PC-9 (cell line): Measurements from ENCODE around the gene GOT2. TPM values are rescaled to one million over a fixed set of nuclear protein-coding genes. Genes with fewer than 3 reads are reported as not detected.
"Not testable (repeated sequence)": the region's sequence is repeated elsewhere in the genome, so short reads cannot be mapped to it uniquely, and the experiment has no call there.

Source experiments
- BruUV-seq: library from RNA; stranded (reverse); fragments of 400-500 nt; replicated peaks from 2 replicates; lab custom pipeline; 2021; lab: Mats Ljungman, UMichigan
- CTCF ChIA-PET: fragments of 300-600 bp; sonication (Branson Sonifier 250); formaldehyde crosslinking; loops from one replicate; lab custom pipeline; 2022; ENCODE audit warnings: antibody characterized with exemption; lab: Charles Lee
- POLR2A ChIA-PET: fragments of 300-600 bp; sonication (Branson Sonifier 250); formaldehyde crosslinking; loops from one replicate; lab custom pipeline; 2022; ENCODE audit warnings: antibody characterized with exemption; ENCODE audit not compliant: unreplicated experiment; lab: Charles Lee
- DNase-seq, 2 experiments: peaks; one replicate each; pipeline versions ENCODE4 v3.0.0 to v3.0.0-alpha.2; 2015 to 2022; ENCODE audit warnings: mixed read lengths in 1 of 2
- H2AFZ ChIP-seq: fragments of 200-600 bp; sonication (generic); 2 replicates; pipeline ENCODE4 v1.8.1; 2017; ENCODE audit warnings: antibody characterized with exemption
- H3F3A ChIP-seq: fragments of 200-600 bp; sonication (generic); 2 replicates; pipeline ENCODE4 v1.8.1; 2017; ENCODE audit warnings: antibody characterized with exemption, mild to moderate bottlenecking, low read depth; ENCODE audit not compliant: insufficient read depth
- H3K27ac ChIP-seq: fragments of 200-600 bp; sonication (generic); 2 replicates; pipeline ENCODE4 v1.6.1; 2016; ENCODE audit warnings: mixed run types
- H3K27me3 ChIP-seq: fragments of 200-600 bp; sonication (generic); 2 replicates; pipeline ENCODE4 v1.6.1; 2016; ENCODE audit warnings: low read depth, mixed run types; ENCODE audit not compliant: insufficient read depth
- H3K36me3 ChIP-seq: fragments of 200-600 bp; sonication (generic); 2 replicates; pipeline ENCODE4 v1.6.1; 2016; ENCODE audit warnings: low read depth, mixed run types
- H3K4me1 ChIP-seq: fragments of 200-600 bp; sonication (generic); replicated peaks from 2 replicates; pipeline ENCODE4 v1.6.1; 2016; ENCODE audit warnings: mixed run types; ENCODE audit not compliant: insufficient read depth
- H3K4me2 ChIP-seq: fragments of 200-600 bp; sonication (generic); 2 replicates; pipeline ENCODE4 v1.6.1; 2017; ENCODE audit warnings: mixed run types
- H3K4me3 ChIP-seq: fragments of 200-600 bp; sonication (generic); 2 replicates; pipeline ENCODE4 v1.6.1; 2016; ENCODE audit warnings: mixed run types
- H3K79me2 ChIP-seq: fragments of 200-600 bp; sonication (generic); 2 replicates; pipeline ENCODE4 v1.6.1; 2017; ENCODE audit warnings: low read depth, mixed run types
- H3K9me2 ChIP-seq: fragments of 200-600 bp; sonication (generic); 2 replicates; pipeline ENCODE4 v1.8.1; 2017; ENCODE audit warnings: mild to moderate bottlenecking; ENCODE audit not compliant: insufficient read depth
- H3K9me3 ChIP-seq: fragments of 200-600 bp; sonication (generic); 2 replicates; pipeline ENCODE4 v1.8.1; 2016; ENCODE audit warnings: low read depth; ENCODE audit not compliant: insufficient read depth
- H4K20me1 ChIP-seq: fragments of 200-600 bp; sonication (generic); 2 replicates; pipeline ENCODE4 v1.8.1; 2017; ENCODE audit not compliant: insufficient read depth
- CTCF ChIP-seq: fragments of 200-600 bp; sonication (generic); conservative IDR thresholded peaks from 2 replicates; pipeline ENCODE4 v1.6.1; 2017; ENCODE audit warnings: mixed run types, antibody characterized with exemption, mild to moderate bottlenecking, moderate library complexity
- EZH2 ChIP-seq: fragments of 200-600 bp; sonication (generic); IDR thresholded peaks from 2 replicates; pipeline ENCODE4 v1.8.0; 2017; ENCODE audit warnings: antibody characterized with exemption, low read depth
- intact Hi-C: fragments of 100-400 bp; cut with micrococcal nuclease; formaldehyde crosslinking; loops from one replicate; pipeline ENCODE4 v1.10.0; 2022; ENCODE audit not compliant: unreplicated experiment
- total RNA-seq: library from RNA; stranded (reverse); gene quantifications from 2 replicates; pipeline ENCODE4 v1.2.3, GENCODE V29; 2021

GOT2 gene
- total RNA-seq, 1 experiment from 2014 or later = 125 TPM

- BruUV-seq = no TSS peak
- no peak overlapping the region for H2AFZ ChIP-seq
Measured at GRCh38 chr16:58741976-58742375, 7.9 kb upstream of the GOT2 start.

GRCh38 chr16:58741166-58741565 lies 7.0 kb upstream of the GOT2 start:
- Histone ChIP-seq H3K79me2 (no peaks in the 10 kb centered on the region), H3K9me3 (no peaks in the 10 kb centered on the region), H3K4me3 (no peak overlapping the region), H3K27ac (no peak overlapping the region), H3F3A (no peaks in the 10 kb centered on the region), H3K36me3 (no peaks in the 10 kb centered on the region), H2AFZ (no peak overlapping the region), H3K27me3 (no peaks in the 10 kb centered on the region), H4K20me1 (no peaks in the 10 kb centered on the region), H3K4me1 (no peaks in the 10 kb centered on the region), H3K9me2 (no peaks in the 10 kb centered on the region), H3K4me2 (no peak overlapping the region)
- CTCF ChIA-PET = no interaction called here
- DNase-seq = no peak
- TF ChIP-seq EZH2 = no peak
- TF ChIP-seq CTCF = no peak
- no TSS peak for BruUV-seq
- intact Hi-C loops = no loop called here
- POLR2A ChIA-PET = no interaction called here

More at GRCh38 chr16:58741976-58742375, 7.9 kb upstream of the GOT2 start:
- H3K27ac ChIP-seq = no peak overlapping the region
- CTCF ChIA-PET = no interaction called here
- no peaks in the 10 kb centered on the region for H3K4me1 ChIP-seq
- TF ChIP-seq EZH2 (no peak), CTCF (no peak)
- intact Hi-C loops = no loop called here
- POLR2A ChIA-PET = no interaction called here
- no peak overlapping the region for H3K4me3 ChIP-seq
- H3K9me3 ChIP-seq = no peaks in the 10 kb centered on the region
- H3K4me2 ChIP-seq = no peak overlapping the region
- no peaks in the 10 kb centered on the region for H3K79me2 ChIP-seq
- H3F3A ChIP-seq = no peaks in the 10 kb centered on the region
- H3K9me2 ChIP-seq = no peaks in the 10 kb centered on the region
- H4K20me1 ChIP-seq = no peaks in the 10 kb centered on the region
- no peaks in the 10 kb centered on the region for H3K27me3 ChIP-seq
- no peak for DNase-seq
- no peaks in the 10 kb centered on the region for H3K36me3 ChIP-seq

GRCh38 chr16:58738672-58739296 lies 4.7 kb upstream of the GOT2 start:
- no peaks in the 10 kb centered on the region for H3K9me2 ChIP-seq
- no peaks in the 10 kb centered on the region; the same call in 1 of the 2 replicates for H3K4me1 ChIP-seq
- no peaks in the 10 kb centered on the region for H3K9me3 ChIP-seq
- ChIA-PET POLR2A (no interaction called here), CTCF (no interaction called here)
- no peaks in the 10 kb centered on the region for H4K20me1 ChIP-seq
- BruUV-seq = no TSS peak
- no peak overlapping the region for H3K4me3 ChIP-seq
- no peaks in the 10 kb centered on the region for H3F3A ChIP-seq
- H2AFZ ChIP-seq = no peak overlapping the region
- H3K79me2 ChIP-seq = no peaks in the 10 kb centered on the region; the same call in 1 of the 2 replicates
- no peaks in the 10 kb centered on the region for H3K27me3 ChIP-seq
- H3K27ac ChIP-seq = no peak overlapping the region
- H3K36me3 ChIP-seq = no peaks in the 10 kb centered on the region
- intact Hi-C loops = no loop called here
- no peak overlapping the region for H3K4me2 ChIP-seq
- no peak for DNase-seq
- no peak for TF ChIP-seq EZH2
- no peak for TF ChIP-seq CTCF

- Histone ChIP-seq H4K20me1 (peaks cover 14% of the 10 kb centered on the region), H3K4me1 (peaks cover 17% of the 10 kb centered on the region), H3K79me2 (peaks cover 23% of the 10 kb centered on the region)
- intact Hi-C loops, H3K9me2 ChIP-seq, H3K4me3 ChIP-seq, H3K4me2 ChIP-seq, H3K36me3 ChIP-seq, H2AFZ ChIP-seq, H3K27ac ChIP-seq, H3K27me3 ChIP-seq, CTCF ChIA-PET, H3F3A ChIP-seq, POLR2A ChIA-PET, BruUV-seq, H3K9me3 ChIP-seq: not testable (repeated sequence)
- DNase-seq = peak in 1 of 2 experiments; percentile 47
Measured at GRCh38 chr16:58736341-58736740, 2.2 kb upstream of the GOT2 start.
